ENCODE data around the gene SLC6A9. TPM values are rescaled to one million over a fixed set of nuclear protein-coding genes. Genes with fewer than 3 reads are reported as not detected.
A peak's percentile ranks its signal among the peaks of the same experiment; 100 is the strongest.

The SLC6A9 gene
- polyA plus RNA-seq, 5 donors: 11.3 to 17.1 (median 12.6) TPM

- peak; percentile 83 to 89 for DNase-seq
Observed at GRCh38 chr1:44029911-44030604, 1.2 kb downstream of the SLC6A9 start.

DNA sequence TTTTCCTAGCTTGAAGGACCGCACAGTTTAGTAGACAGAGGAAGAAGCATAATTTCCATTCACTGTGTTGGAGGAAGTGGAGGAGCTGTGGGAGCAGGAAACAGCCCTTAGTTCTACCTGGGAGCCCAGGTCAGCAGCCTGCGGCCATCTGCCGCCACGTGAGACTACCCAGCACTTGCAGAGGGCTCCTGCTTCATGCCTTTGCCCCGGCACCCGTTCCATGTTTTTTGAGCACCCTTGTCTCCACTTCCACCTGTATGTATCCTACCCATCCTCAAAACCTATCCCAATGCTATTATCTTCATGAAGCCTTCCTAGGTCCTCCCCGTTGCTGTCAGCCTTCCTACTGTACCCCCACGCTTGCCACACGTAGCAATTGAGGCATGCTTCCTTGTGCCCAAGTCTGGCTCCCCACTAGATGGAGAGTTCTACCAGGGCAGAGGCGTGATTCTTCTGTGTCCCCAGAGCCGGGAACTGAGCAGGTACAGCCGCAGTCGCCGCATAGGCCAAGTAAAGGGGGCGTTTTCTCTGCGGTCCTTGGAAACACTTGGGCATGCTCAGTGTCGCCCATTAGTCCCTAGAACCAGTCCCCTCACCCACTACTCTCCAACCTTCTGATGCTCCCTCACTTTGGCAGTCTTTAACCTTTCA, 1.9 kb downstream of the SLC6A9 start:
- DNase-seq: no peak

- no peak for DNase-seq
Observed at GRCh38 chr1:44027320-44027719, 3.9 kb downstream of the SLC6A9 start.

- no peak for DNase-seq
Observed at GRCh38 chr1:44025816-44026215, 5.4 kb downstream of the SLC6A9 start.

DNA sequence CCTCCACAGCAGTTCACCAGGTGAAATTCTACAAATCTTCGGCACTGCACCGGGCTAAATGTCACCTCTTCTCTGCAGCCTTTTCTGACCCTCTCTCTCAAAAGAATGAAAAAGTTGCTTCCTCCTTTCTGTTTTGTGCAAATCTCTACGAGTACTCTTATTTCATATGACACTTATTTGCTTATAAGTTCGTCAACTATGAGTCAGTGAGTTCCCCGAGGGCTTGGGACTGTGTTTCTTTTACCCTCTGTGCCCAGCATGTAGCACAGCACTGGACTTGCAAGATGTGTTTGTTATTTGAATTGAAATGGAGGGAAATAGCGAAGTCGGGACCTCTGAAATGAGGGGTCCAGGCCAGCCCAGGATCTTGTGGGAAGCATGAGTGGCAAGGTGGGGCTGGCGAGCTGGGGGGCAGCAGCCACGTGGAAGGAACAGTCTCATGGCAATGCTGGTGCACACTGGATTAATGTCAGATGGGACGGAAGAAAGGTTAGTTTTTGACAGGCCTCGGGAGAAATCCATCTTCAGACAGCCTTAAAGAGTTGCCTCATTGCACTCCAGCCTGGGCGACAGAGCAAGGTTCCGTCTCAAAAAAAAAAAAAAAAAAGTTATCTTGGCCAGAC, 6.2 kb downstream of the SLC6A9 start:
- DNase-seq: no peak

- DNase-seq: no peak
Observed at GRCh38 chr1:44024031-44024902, 7.0 kb downstream of the SLC6A9 start.

DNA sequence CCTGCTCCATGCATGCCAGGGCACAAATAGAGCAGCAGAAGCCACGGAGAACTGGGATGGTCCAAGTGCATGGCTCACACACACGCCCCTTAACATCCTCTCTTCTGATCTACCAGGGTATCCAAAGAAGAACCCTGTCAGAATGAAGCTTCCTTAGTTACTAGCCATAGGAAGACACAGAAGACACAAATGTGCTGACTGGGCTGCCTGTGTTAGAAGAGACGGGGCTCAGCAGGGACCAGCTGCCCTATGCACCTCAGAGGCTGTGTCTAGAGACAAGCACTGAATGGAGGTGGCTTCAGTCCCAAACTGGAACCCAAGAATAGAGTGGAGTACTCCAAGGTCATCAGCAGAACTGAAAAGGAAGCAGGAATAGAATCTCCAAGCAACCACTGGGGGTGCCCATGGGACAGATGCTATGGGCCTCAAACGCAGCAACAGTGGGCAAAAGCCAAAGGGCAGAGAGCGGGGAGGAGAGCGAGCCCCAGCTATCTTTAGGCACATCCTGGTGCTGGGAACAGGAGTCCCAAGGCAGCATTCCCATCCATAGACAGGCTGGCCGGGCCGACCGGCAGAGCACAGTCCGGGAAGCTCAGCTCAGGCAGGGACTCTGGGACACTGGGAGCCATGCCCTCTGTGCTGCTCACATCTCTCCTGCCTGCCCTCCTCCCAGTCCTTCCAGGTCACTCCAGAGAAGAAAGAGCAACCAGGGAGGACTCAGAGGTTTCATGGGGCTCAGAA, 9.5 kb downstream of the SLC6A9 start:
- DNase-seq: no peak

DNA sequence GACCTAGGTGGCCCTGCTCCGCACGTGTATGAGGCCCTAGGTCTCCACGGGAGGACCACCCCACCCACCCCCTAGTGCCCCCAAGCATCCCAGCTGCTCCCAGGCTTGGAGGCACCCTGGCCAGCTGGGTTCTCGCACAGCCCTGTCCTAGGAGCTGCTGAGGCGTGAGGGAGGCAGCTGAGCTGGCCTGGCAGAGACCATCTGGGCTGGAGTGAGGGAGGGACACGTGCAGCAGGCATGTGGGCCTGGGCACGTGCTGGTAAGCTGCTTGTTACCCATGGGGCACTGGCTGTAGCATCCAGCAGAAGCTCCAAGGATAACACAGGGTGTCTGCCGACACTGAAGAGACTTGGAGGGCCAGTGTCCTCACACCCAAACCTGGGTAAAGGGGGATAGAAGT, 10.1 kb downstream of the SLC6A9 start:
- no peak for DNase-seq

DNA sequence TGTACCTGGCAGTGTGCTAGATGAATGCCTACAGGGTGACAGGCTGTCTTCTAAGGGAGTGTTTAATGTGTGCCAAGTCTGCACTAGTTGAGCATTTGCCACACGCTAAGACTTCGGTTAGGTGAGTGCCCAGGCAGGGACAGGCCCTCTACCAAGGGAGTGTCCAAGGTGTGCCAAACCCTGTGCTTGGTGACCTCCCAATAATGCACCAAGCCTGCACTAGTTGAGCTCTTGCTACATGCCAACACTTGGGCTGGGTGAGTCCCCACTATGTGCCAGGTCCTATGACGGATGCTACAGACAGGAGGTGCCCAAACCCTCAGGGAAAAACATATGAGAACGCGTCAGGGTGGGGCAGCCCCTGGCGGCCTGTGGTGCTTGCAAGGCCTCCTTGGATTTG, 10.8 kb downstream of the SLC6A9 start:
- DNase-seq: no peak

GRCh38 chr1:44019466-44019948, 11.8 kb downstream of the SLC6A9 start:
- peak; percentile 66 to 69 for DNase-seq

DNA sequence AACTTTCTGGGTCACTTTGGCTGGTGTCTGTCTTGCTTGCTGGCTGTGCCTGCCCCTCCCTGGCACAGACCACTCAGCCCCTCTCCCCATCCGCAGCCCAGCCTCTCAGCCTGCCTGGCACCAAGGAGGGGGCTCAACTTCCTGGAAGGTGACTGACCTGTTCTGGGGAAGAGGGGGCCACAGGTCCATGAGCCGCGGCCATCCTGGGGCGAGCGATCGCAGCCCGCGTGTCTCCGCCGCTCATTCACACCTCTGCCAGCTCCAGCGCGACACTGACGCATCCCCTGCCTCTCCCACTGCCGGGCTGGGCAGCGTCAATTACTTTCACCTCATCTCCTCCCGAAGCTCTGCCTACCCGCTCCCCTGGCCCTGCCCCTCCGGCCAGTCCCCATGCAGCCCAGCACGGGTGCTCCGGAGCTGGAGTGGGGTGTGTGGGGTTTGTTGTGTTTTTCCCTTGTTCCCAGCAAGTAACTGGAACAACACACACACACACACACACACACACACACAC, 14.3 kb downstream of the SLC6A9 start:
- DNase-seq: no peak

GRCh38 chr1:44016041-44016889, 15.0 kb downstream of the SLC6A9 start:
- no peak for DNase-seq

DNA sequence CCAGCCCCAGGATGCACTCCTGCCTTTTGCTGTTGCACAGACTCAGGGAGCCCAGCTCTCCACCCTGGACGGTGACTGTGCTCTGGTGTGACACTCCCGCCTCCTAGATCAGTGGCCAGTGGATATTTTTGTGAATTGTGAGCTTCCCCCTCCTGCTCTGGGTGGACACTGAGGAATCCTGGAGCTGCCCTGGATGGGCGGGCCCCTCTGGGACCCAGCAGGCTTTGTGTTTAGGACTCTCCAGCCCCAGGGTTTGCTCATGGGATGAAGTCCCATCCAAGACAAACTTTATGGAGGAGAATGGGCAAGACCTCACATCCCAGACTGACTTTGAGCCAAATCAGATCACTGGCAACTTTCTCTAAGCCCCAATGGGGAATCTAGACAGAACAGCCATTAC, 16.1 kb downstream of the SLC6A9 start:
- DNase-seq: no peak

DNA sequence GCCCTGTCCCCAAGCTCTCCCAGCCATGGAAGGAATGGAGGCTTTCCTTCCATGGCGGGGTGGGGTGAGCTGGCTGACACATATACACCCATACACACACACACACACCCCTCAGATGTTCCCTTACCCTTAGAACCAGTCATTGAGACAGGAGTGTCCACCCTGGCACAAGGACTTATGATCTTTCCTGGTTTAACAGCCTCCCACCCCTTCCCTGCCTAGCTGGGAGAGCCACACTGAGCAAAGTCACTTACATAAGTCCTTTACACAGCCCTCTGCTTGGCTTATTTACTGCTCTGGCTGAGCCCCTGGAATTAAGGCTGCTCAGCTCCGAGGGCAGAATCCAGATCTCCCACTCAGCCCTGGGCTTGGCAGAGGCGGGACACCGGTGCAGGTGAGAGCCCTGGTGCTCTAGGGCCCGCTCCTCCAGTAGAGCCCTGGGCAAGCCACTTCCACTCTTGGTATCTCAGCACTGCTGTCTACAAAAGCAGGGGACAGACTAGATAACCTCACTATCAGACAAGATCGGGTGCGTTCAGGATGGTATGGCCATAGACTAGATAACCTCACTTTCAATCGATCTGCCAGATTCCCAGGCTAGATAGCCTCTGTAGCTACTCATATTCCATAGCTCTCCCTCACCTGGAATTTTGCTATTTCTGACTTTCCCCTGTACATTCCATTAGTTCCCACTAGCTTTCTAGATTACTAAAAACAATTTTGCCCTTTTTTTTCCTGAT, 16.7 kb downstream of the SLC6A9 start:
- no peak for DNase-seq

GRCh38 chr1:44013949-44014348, 17.3 kb downstream of the SLC6A9 start:
- DNase-seq: no peak

- DNase-seq: no peak
Observed at GRCh38 chr1:44012941-44013609, 18.2 kb downstream of the SLC6A9 start.

GRCh38 chr1:44012404-44012803, 18.9 kb downstream of the SLC6A9 start:
- no peak for DNase-seq

DNA sequence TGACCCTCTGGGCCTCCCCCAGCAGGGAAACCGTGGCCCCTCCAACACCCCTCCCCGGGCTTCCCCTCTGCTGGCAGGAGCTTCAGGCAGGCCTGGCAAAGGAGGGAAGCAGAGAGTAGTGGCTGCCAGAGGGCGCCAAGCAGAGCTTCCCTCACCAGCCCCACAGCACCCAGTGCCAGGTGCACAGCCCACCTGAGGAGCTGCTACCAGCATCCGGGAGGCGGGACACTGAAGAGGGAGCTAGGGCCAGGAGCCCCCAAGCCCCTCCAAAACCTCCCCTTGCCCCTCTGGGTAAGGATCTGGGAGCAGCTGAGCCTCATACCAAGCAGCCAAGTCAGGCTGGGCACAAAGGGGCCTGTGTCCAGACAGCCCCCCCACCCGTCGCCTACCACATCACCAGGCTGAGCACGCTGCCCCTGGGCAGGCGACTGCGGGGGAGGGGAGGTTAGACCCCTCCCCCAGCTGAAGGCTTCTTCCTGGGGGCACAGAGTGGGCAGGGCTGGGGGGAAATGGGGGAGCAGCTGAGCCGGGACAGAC, 20.3 kb downstream of the SLC6A9 start:
- DNase-seq: no peak

DNA sequence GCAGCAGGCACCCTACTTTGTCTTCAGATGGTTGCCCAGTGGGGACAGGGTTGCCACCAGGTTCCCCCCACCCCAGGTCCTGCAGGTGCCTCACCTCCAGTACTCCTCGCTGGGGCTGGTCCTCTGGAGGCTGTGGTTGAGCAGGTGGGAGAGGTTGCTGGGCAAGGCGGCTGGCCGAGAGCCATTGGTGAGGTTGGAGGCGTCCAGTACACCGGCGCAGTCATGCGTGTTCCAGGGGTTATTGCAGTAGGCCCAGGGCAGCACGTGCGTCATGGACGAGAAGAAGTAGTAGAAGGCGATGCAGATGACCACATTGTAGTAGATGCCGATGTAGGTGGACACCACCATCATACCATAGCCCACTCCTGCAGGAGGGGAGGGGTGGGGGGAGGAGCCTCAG, 23.0 kb downstream of the SLC6A9 start:
- no peak for DNase-seq

Data from right lung (tissue), 5 donors.